Tibial nerve (tissue), 3 donors: ENCODE results near the gene MLLT10.

ENCODE experiments used
- CTCF ChIP-seq, 5 experiments: fragments of 200-600 bp in 3 of 5; fragments of 450-650 bp in 2 of 5; sonication (generic) in 3 of 5; IDR thresholded peaks; one replicate each; pipeline ENCODE4 v1.5.1; 2016 to 2019; ENCODE audit warnings: antibody characterized with exemption in 5 of 5, mild to moderate bottlenecking in 3 of 5, moderate library complexity in 2 of 5
- POLR2A ChIP-seq, 2 donors: fragments of 450-650 bp; IDR thresholded peaks; one replicate each; pipeline ENCODE4 v1.6.1; 2017; ENCODE audit warnings: antibody characterized with exemption in 2 of 2, mild to moderate bottlenecking in 2 of 2, moderate library complexity in 2 of 2

DNA sequence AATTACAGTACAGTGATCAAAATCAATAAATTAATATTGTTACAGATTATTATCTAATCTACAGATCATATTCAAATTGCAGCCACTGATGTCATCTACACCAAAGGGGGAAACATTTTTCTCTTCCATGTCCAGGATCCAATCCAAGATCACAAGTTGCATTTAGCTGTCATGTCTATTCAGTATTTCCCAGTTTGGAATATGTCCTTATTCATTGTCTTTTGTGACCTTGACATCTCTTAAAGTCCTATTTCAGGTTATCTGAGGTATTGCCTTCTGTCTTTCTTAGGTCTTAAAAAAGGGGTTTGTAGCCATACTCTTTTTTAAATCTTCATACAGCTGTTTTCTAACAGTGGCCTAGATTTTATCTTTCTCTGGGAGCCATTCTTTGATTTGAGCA, 93.3 kb downstream of the MLLT10 start:
- TF ChIP-seq CTCF (IDR thresholded peaks at IDR 0.05): no peak
- TF ChIP-seq POLR2A (IDR thresholded peaks at IDR 0.05): no peak
